Kidney (tissue), 14 donors: ENCODE data around the gene RBM19. TPM values are rescaled to one million over a fixed set of nuclear protein-coding genes. Genes with fewer than 3 reads are reported as not detected.

Source experiments
- DNase-seq, 5 donors: peaks; one replicate each; pipeline ENCODE4 v3.0.0-alpha.2; 2013 to 2020
- FAIRE-seq: peaks from 2 replicates; lab custom pipeline; 2012; peaks lifted over from hg19 to GRCh38; lab: Jason Lieb, UNC
- H3K27ac ChIP-seq, 2 donors: one replicate each; pipeline ENCODE4 v1.7.0; 2013; ENCODE audit warnings: low read depth in 2 of 2, low read length in 2 of 2, inconsistent platforms in 1 of 2
- H3K27me3 ChIP-seq: one replicate; pipeline ENCODE4 v1.7.1; 2013; ENCODE audit warnings: low read length, inconsistent platforms; ENCODE audit not compliant: control insufficient read depth, insufficient read depth
- H3K36me3 ChIP-seq, 3 donors: one replicate each; pipeline versions ENCODE4 v1.7.0 to v1.7.1; 2013; ENCODE audit warnings: low read length in 3 of 3, control low read depth in 1 of 3, inconsistent platforms in 1 of 3; ENCODE audit not compliant: insufficient read depth in 3 of 3, control insufficient read depth in 2 of 3
- H3K4me1 ChIP-seq, 3 donors: one replicate each; pipeline versions ENCODE4 v1.7.0 to v1.7.1; 2013; ENCODE audit warnings: low read length in 3 of 3, inconsistent platforms in 1 of 3, low read depth in 1 of 3; ENCODE audit not compliant: control insufficient read depth in 2 of 3, insufficient read depth in 2 of 3
- H3K4me3 ChIP-seq, 3 donors: one replicate each; pipeline versions ENCODE4 v1.7.0 to v1.8.1; 2013; ENCODE audit warnings: low read length in 3 of 3, control low read depth in 1 of 3, inconsistent platforms in 1 of 3
- H3K9ac ChIP-seq, 3 donors: one replicate each; pipeline versions ENCODE4 v1.7.0 to v1.7.1; 2013; ENCODE audit warnings: low read length in 3 of 3, control low read depth in 1 of 3, inconsistent platforms in 1 of 3
- H3K9me3 ChIP-seq, 3 donors: one replicate each; pipeline versions ENCODE4 v1.7.0 to v1.7.1; 2013; ENCODE audit warnings: low read length in 3 of 3, control low read depth in 1 of 3, inconsistent platforms in 1 of 3; ENCODE audit not compliant: control insufficient read depth in 2 of 3, insufficient read depth in 1 of 3
- intact Hi-C: fragments of 100-400 bp; cut with DNase I; formaldehyde crosslinking; loops from one replicate; pipeline ENCODE4 v1.11.1; 2022
- polyA plus RNA-seq: library from polyadenylated mRNA; stranded (reverse); fragments of 350-450 nt; fragmentation: Illumina TruSeq; extraction: RNeasy Lipid Tissue Mini Kit (QIAGEN cat#74804); gene quantifications from one replicate; pipeline ENCODE4 v1.2.3, GENCODE V29; 2014; ENCODE audit warnings: low read depth, low replicate concordance; ENCODE audit not compliant: insufficient read depth
- total RNA-seq: library from RNA; stranded (reverse); fragmentation: NEBNext Ultra II Directional; extraction: Animal tissue kit (Norgen Biotek cat#: 25700); gene quantifications from one replicate; pipeline ENCODE4 v1.2.1, GENCODE V29; 2021
- TF ChIP-seq, protein P1 (sequence below): IDR thresholded peaks from 3 replicates; pipeline ENCODE4 v1.5.1; 2012; ENCODE audit warnings: mild to moderate bottlenecking, moderate library complexity, borderline replicate concordance; ENCODE audit not compliant: insufficient read depth; ENCODE audit errors: extremely low read depth
- donor health status: control.
- donor health status: control.
- donor health status: control.
- donor health status: control.
- donor health status: control.
- donor health status: DM: yes; HTN: yes; CAD: no.
- donor health status: Normal renal cell carcinoma (clear cell type).

RBM19 gene
- total and polyA plus RNA-seq, 2 donors from 2014 or later, result 12.3 to 34.7 TPM

DNA sequence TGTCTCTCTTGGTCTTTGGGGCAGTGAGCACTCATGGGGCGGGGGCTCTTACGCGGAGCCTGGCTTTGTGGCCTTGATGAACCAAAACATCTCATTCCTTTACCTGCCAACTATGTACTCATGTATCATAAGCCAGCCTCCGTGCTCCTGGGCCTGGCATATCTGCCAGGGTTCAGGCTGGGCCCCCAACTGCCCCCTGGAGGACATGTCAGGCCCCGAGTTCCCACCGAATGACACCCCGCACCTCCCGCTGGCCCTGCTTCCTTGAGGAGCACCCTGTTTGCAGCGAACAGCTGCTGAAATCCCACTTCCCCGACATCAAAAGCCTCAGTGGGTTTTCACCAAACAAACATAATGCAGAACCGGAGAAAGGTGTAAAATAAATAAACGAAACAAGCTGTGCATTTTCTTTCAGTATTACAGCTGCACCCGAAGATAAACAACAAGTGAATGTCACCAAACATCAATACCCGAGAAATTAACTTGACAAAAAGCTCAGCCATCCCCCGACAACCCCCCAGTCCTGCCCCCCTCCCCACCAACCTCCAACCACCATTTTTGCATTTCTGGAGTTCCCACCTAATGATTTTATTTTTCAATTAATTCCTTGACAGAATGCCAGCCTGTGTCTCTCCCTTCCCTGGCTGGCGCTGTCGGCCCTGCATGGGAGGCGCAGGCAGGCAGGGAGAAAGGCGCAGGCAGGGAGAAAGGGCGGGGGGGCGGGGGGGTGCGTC, 139.2 kb downstream of the RBM19 start:
- Histone ChIP-seq H3K27me3 (no peaks in the 10 kb centered on the region), H3K9ac (no peak overlapping the region), H3K27ac (no peak overlapping the region), H3K9me3 (no peaks in the 10 kb centered on the region), H3K36me3 (no peaks in the 10 kb centered on the region), H3K4me1 (no peaks in the 10 kb centered on the region), H3K4me3 (no peak overlapping the region)
- DNase-seq (no peak), FAIRE-seq (no peak)
- TF ChIP-seq, protein P1, sequence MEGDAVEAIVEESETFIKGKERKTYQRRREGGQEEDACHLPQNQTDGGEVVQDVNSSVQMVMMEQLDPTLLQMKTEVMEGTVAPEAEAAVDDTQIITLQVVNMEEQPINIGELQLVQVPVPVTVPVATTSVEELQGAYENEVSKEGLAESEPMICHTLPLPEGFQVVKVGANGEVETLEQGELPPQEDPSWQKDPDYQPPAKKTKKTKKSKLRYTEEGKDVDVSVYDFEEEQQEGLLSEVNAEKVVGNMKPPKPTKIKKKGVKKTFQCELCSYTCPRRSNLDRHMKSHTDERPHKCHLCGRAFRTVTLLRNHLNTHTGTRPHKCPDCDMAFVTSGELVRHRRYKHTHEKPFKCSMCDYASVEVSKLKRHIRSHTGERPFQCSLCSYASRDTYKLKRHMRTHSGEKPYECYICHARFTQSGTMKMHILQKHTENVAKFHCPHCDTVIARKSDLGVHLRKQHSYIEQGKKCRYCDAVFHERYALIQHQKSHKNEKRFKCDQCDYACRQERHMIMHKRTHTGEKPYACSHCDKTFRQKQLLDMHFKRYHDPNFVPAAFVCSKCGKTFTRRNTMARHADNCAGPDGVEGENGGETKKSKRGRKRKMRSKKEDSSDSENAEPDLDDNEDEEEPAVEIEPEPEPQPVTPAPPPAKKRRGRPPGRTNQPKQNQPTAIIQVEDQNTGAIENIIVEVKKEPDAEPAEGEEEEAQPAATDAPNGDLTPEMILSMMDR, result no peak
- intact Hi-C loops, result no loop called here

- DNase-seq (no peak), FAIRE-seq (no peak)
- no peak overlapping the region for H3K27ac ChIP-seq
- no peaks in the 10 kb centered on the region for H3K9me3 ChIP-seq
- TF ChIP-seq, protein P1, result no peak
- no peak overlapping the region for H3K4me3 ChIP-seq
- H3K9ac ChIP-seq, result no peak overlapping the region
- intact Hi-C loops, result no loop called here
- peaks cover 0 to 3% (median 0%) of the 10 kb centered on the region in 3 donors for H3K36me3 ChIP-seq
- H3K4me1 ChIP-seq, result no peaks in the 10 kb centered on the region
- no peaks in the 10 kb centered on the region for H3K27me3 ChIP-seq
Measured at GRCh38 chr12:113825705-113826104, 140.4 kb downstream of the RBM19 start.

DNA sequence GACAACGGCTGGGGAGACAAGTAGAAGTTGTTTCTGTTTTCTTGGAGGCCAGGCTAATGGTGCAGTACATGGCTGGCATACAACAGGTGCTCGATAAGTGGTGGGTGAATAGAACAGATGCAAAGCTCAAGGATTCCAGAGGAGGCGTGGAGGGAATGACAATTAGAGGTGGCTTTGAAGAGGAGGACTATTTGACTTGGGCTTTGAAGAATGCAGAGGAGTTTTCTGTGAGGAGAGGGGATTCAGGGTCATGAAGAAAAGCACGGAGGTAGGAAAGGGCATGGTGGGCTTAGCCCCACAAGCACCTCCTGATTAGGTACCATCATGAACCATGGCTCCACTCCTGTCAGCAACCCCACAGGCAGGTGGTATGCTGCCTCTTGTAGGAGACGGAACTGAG, 142.3 kb downstream of the RBM19 start:
- Histone ChIP-seq H3K9ac (no peak overlapping the region), H3K9me3 (no peaks in the 10 kb centered on the region), H3K4me1 (no peaks in the 10 kb centered on the region), H3K4me3 (no peak overlapping the region), H3K27me3 (no peaks in the 10 kb centered on the region), H3K27ac (no peak overlapping the region), H3K36me3 (peaks cover 0 to 3% (median 0%) of the 10 kb centered on the region in 3 donors)
- intact Hi-C loops, result no loop called here
- TF ChIP-seq, protein P1, result no peak
- DNase-seq (no peak), FAIRE-seq (no peak)

DNA sequence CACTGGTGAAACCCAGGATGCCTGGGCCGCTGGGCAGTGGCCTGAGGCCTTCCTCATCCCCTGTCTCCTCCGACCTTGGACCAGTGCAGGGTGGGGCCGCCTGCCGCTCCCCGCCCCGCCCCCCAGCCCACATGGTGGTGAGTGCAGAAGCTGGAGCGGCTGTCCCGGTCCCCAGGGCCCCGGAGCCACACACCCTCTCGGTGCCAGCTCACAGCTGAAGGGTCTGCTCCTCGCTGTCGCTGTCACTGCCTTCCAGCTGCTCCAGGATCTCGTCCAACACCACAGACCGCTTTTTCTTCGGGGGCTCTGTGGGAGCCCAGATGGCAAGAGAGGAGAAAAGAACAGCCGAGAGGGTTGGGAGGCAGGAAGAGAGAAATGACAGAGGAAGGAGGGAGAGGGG, 143.1 kb downstream of the RBM19 start:
- no peak overlapping the region for H3K9ac ChIP-seq
- peaks cover 0 to 3% (median 0%) of the 10 kb centered on the region in 3 donors for H3K36me3 ChIP-seq
- H3K27ac ChIP-seq, result no peak overlapping the region
- intact Hi-C loops, result no loop called here
- no peaks in the 10 kb centered on the region for H3K9me3 ChIP-seq
- no peaks in the 10 kb centered on the region for H3K4me1 ChIP-seq
- FAIRE-seq, result no peak
- TF ChIP-seq, protein P1, result no peak
- no peak for DNase-seq
- H3K4me3 ChIP-seq, result no peak overlapping the region
- H3K27me3 ChIP-seq, result no peaks in the 10 kb centered on the region
